GM18526 (cell line): ENCODE data around the gene KSR1.

Experiments
- POLR2A ChIP-seq: IDR thresholded peaks from 3 replicates; pipeline ENCODE4 v1.6.1; 2011; ENCODE audit not compliant: insufficient read length; ENCODE audit errors: extremely low read depth

The KSR1 gene

GRCh38 chr17:27449988-27450387 lies 6.3 kb upstream of the KSR1 start:
- no peak for TF ChIP-seq POLR2A

- TF ChIP-seq POLR2A, result no peak
Measured at GRCh38 chr17:27450416-27450815, 5.8 kb upstream of the KSR1 start.

GRCh38 chr17:27451906-27452305 lies 4.3 kb upstream of the KSR1 start:
- TF ChIP-seq POLR2A, result no peak

- no peak for TF ChIP-seq POLR2A
Measured at GRCh38 chr17:27452828-27453227, 3.4 kb upstream of the KSR1 start.

GRCh38 chr17:27453471-27453870 lies 2.8 kb upstream of the KSR1 start:
- TF ChIP-seq POLR2A, result no peak

GRCh38 chr17:27454089-27454488 lies 2.2 kb upstream of the KSR1 start:
- TF ChIP-seq POLR2A, result no peak

GRCh38 chr17:27455236-27455913 lies 873 bp upstream of the KSR1 start:
- no peak for TF ChIP-seq POLR2A

- TF ChIP-seq POLR2A, result no peak
Measured at GRCh38 chr17:27456681-27457359, 572 bp downstream of the KSR1 start.

- no peak for TF ChIP-seq POLR2A
Measured at GRCh38 chr17:27457360-27457715, 1.1 kb downstream of the KSR1 start.

GRCh38 chr17:27457731-27458523 lies 1.7 kb downstream of the KSR1 start:
- peak; percentile 66 for TF ChIP-seq POLR2A

- TF ChIP-seq POLR2A, result no peak
Measured at GRCh38 chr17:27458524-27458908, 2.3 kb downstream of the KSR1 start.

GRCh38 chr17:27459433-27459832 lies 3.2 kb downstream of the KSR1 start:
- no peak for TF ChIP-seq POLR2A

- no peak for TF ChIP-seq POLR2A
Measured at GRCh38 chr17:27460196-27460725, 4.0 kb downstream of the KSR1 start.

- no peak for TF ChIP-seq POLR2A
Measured at GRCh38 chr17:27461192-27461859, 5.1 kb downstream of the KSR1 start.

- TF ChIP-seq POLR2A, result no peak
Measured at GRCh38 chr17:27462149-27462548, 5.9 kb downstream of the KSR1 start.
